Measurements from ENCODE around the gene AGK.
"Not testable (repeated sequence)": the region's sequence is repeated elsewhere in the genome, so short reads cannot be mapped to it uniquely, and the experiment has no call there.

Gene AGK

GRCh38 chr7:141636053-141636452 lies 84.8 kb downstream of the AGK start:
- Histone ChIP-seq H3K9me3 (ENCODE audit: low read depth, low read length) (no peaks in the 10 kb centered on the region), H3K4me3 (no peak overlapping the region), H3K27ac (no peak overlapping the region), H3K9ac (ENCODE audit: insufficient read length) (no peak overlapping the region), H3K36me3 (ENCODE audit: insufficient read depth, low read length) (peaks cover under 1% of the 10 kb centered on the region)
- TF ChIP-seq POLR2AphosphoS5 (IDR thresholded peaks at IDR 0.05; ENCODE audit: borderline replicate concordance, low read depth, low read length) (no peak), FOXP2 (optimal IDR thresholded peaks at IDR 0.05; ENCODE audit: control extremely low read depth, extremely low read length, insufficient read depth) (no peak), EZH2 (IDR thresholded peaks at IDR 0.05) (no peak)
- no peak for DNase-seq (ENCODE audit: low read depth, low spot score)

GRCh38 chr7:141640239-141640840 lies 89.1 kb downstream of the AGK start:
- no peak overlapping the region for H3K9ac ChIP-seq (ENCODE audit: insufficient read length)
- H3K4me3 ChIP-seq, result no peak overlapping the region
- no peak for TF ChIP-seq POLR2AphosphoS5 (IDR thresholded peaks at IDR 0.05; ENCODE audit: borderline replicate concordance, low read depth, low read length)
- TF ChIP-seq FOXP2 (optimal IDR thresholded peaks at IDR 0.05; ENCODE audit: control extremely low read depth, extremely low read length, insufficient read depth), result no peak
- TF ChIP-seq EZH2 (IDR thresholded peaks at IDR 0.05), result no peak
- no peaks in the 10 kb centered on the region for H3K9me3 ChIP-seq (ENCODE audit: low read depth, low read length)
- no peak for DNase-seq (ENCODE audit: low read depth, low spot score)
- H3K36me3 ChIP-seq (ENCODE audit: insufficient read depth, low read length), result peaks cover 32% of the 10 kb centered on the region
- H3K27ac ChIP-seq, result no peak overlapping the region

- Histone ChIP-seq H3K27ac (no peak overlapping the region), H3K36me3 (ENCODE audit: insufficient read depth, low read length) (peaks cover 32% of the 10 kb centered on the region), H3K9ac (ENCODE audit: insufficient read length) (no peak overlapping the region), H3K9me3 (ENCODE audit: low read depth, low read length) (no peaks in the 10 kb centered on the region), H3K4me3 (no peak overlapping the region)
- DNase-seq (ENCODE audit: low read depth, low spot score), result no peak
- no peak for TF ChIP-seq POLR2AphosphoS5 (IDR thresholded peaks at IDR 0.05; ENCODE audit: borderline replicate concordance, low read depth, low read length)
- TF ChIP-seq EZH2 (IDR thresholded peaks at IDR 0.05), result no peak
- no peak for TF ChIP-seq FOXP2 (optimal IDR thresholded peaks at IDR 0.05; ENCODE audit: control extremely low read depth, extremely low read length, insufficient read depth)
These were observed 90.7 kb downstream of the AGK start for GRCh38 chr7:141641876-141642275.

- Histone ChIP-seq H3K27ac (no peak overlapping the region), H3K4me3 (no peak overlapping the region), H3K36me3 (ENCODE audit: insufficient read depth, low read length) (peaks cover 42% of the 10 kb centered on the region), H3K9ac (ENCODE audit: insufficient read length) (no peak overlapping the region), H3K9me3 (ENCODE audit: low read depth, low read length) (no peaks in the 10 kb centered on the region)
- TF ChIP-seq POLR2AphosphoS5 (IDR thresholded peaks at IDR 0.05; ENCODE audit: borderline replicate concordance, low read depth, low read length), result no peak
- no peak for TF ChIP-seq EZH2 (IDR thresholded peaks at IDR 0.05)
- TF ChIP-seq FOXP2 (optimal IDR thresholded peaks at IDR 0.05; ENCODE audit: control extremely low read depth, extremely low read length, insufficient read depth), result no peak
- DNase-seq (ENCODE audit: low read depth, low spot score), result no peak
These were observed 94.0 kb downstream of the AGK start for GRCh38 chr7:141645188-141645587.

- Histone ChIP-seq H3K36me3 (ENCODE audit: insufficient read depth, low read length) (peaks cover 47% of the 10 kb centered on the region), H3K9me3 (ENCODE audit: low read depth, low read length) (no peaks in the 10 kb centered on the region), H3K9ac (ENCODE audit: insufficient read length) (no peak overlapping the region), H3K27ac (no peak overlapping the region), H3K4me3 (no peak overlapping the region)
- no peak for DNase-seq (ENCODE audit: low read depth, low spot score)
- TF ChIP-seq FOXP2 (optimal IDR thresholded peaks at IDR 0.05; ENCODE audit: control extremely low read depth, extremely low read length, insufficient read depth), result no peak
These were observed 95.7 kb downstream of the AGK start for GRCh38 chr7:141646826-141647480.

- not testable (repeated sequence) for H3K9ac ChIP-seq (ENCODE audit: insufficient read length); DNase-seq (ENCODE audit: low read depth, low spot score); H3K27ac ChIP-seq; H3K4me3 ChIP-seq; H3K9me3 ChIP-seq (ENCODE audit: low read depth, low read length)
- peaks cover 43% of the 10 kb centered on the region for H3K36me3 ChIP-seq (ENCODE audit: insufficient read depth, low read length)
These were observed 96.5 kb downstream of the AGK start for GRCh38 chr7:141647701-141648100.

GRCh38 chr7:141648276-141649114 lies 97.3 kb downstream of the AGK start:
- H3K9me3 ChIP-seq (ENCODE audit: low read depth, low read length), result no peaks in the 10 kb centered on the region
- DNase-seq (ENCODE audit: low read depth, low spot score), result no peak
- H3K4me3 ChIP-seq, result no peak overlapping the region
- peak overlapping the region; percentile 9 for H3K9ac ChIP-seq (ENCODE audit: insufficient read length)
- peaks cover 44% of the 10 kb centered on the region for H3K36me3 ChIP-seq (ENCODE audit: insufficient read depth, low read length)
- H3K27ac ChIP-seq, result peak overlapping the region; percentile 72; the same call in 1 of the 2 replicates
- TF ChIP-seq FOXP2 (optimal IDR thresholded peaks at IDR 0.05; ENCODE audit: control extremely low read depth, extremely low read length, insufficient read depth), result no peak
- no peak for TF ChIP-seq EZH2 (IDR thresholded peaks at IDR 0.05)
- no peak for TF ChIP-seq POLR2AphosphoS5 (IDR thresholded peaks at IDR 0.05; ENCODE audit: borderline replicate concordance, low read depth, low read length)

- TF ChIP-seq POLR2AphosphoS5 (IDR thresholded peaks at IDR 0.05; ENCODE audit: borderline replicate concordance, low read depth, low read length), result no peak
- TF ChIP-seq EZH2 (IDR thresholded peaks at IDR 0.05), result no peak
- TF ChIP-seq FOXP2 (optimal IDR thresholded peaks at IDR 0.05; ENCODE audit: control extremely low read depth, extremely low read length, insufficient read depth), result no peak
- peak overlapping the region; percentile 72 for H3K27ac ChIP-seq
These were observed 98.1 kb downstream of the AGK start for GRCh38 chr7:141649137-141649864.

More at GRCh38 chr7:141649137-141649864, 98.1 kb downstream of the AGK start:
- H3K36me3 ChIP-seq (ENCODE audit: insufficient read depth, low read length), result peaks cover 44% of the 10 kb centered on the region
- peak overlapping the region; percentile 9 for H3K9ac ChIP-seq (ENCODE audit: insufficient read length)
- DNase-seq (ENCODE audit: low read depth, low spot score), result no peak
- H3K4me3 ChIP-seq, result 0 out of 2 replicates have a peak overlapping the region, but pooled peaks have one; percentile 26
- H3K9me3 ChIP-seq (ENCODE audit: low read depth, low read length), result no peaks in the 10 kb centered on the region

All from SK-N-MC (cell line).